Measurements from ENCODE around the gene GPR45. TPM values are rescaled to one million over a fixed set of nuclear protein-coding genes. Genes with fewer than 3 reads are reported as not detected.

GPR45 gene
- total RNA-seq, 1 donor from 2014 or later = not detected

GRCh38 chr2:105271393-105272045 is 30.0 kb downstream of the GPR45 start:
- H3K9ac ChIP-seq (ENCODE audit: low read depth in 1 of 3, low read length in 3 of 3) = no peak overlapping the region
- H3K9me3 ChIP-seq (ENCODE audit: control insufficient read depth in 3 of 3, low read length in 3 of 3) = no peaks in the 10 kb centered on the region
- H3K36me3 ChIP-seq (ENCODE audit: control insufficient read depth in 3 of 3, insufficient read depth in 3 of 3, low read length in 3 of 3) = peaks cover 65 to 89% (median 78%) of the 10 kb centered on the region in 3 donors
- no peak overlapping the region for H3K4me3 ChIP-seq (ENCODE audit: low read length in 3 of 3)
- H3K27ac ChIP-seq (ENCODE audit: low read depth, low read length) = no peak overlapping the region
- peaks cover 0 to 2% (median 0%) of the 10 kb centered on the region in 3 donors for H3K4me1 ChIP-seq (ENCODE audit: control insufficient read depth in 3 of 3, insufficient read depth in 3 of 3, low read length in 3 of 3)
- H3K27me3 ChIP-seq (ENCODE audit: control insufficient read depth in 3 of 3, insufficient read depth in 3 of 3, low read length in 3 of 3) = no peaks in the 10 kb centered on the region

DNA sequence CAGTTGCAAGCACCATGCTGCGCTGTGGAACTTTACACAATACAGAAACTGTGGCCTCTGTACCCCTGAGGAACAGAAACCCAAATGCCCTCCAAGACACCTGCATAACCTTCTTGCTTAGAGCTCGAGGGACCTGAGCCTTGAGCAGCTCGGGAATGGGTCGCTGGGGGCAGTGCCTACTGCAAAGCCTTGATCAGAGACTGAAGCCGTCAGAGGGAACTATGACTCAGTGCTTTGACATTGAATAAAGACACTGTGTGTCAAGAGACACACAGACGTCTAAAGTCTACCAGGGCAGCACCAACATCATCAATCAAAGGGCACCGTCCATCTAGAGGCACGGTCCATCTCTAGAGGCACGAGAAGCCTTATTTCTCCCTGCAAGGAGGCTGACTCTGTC is 30.6 kb downstream of the GPR45 start:
- Histone ChIP-seq H3K27me3 (ENCODE audit: control insufficient read depth in 3 of 3, insufficient read depth in 3 of 3, low read length in 3 of 3) (no peaks in the 10 kb centered on the region), H3K36me3 (ENCODE audit: control insufficient read depth in 3 of 3, insufficient read depth in 3 of 3, low read length in 3 of 3) (peaks cover 67 to 87% (median 77%) of the 10 kb centered on the region in 3 donors)

DNA sequence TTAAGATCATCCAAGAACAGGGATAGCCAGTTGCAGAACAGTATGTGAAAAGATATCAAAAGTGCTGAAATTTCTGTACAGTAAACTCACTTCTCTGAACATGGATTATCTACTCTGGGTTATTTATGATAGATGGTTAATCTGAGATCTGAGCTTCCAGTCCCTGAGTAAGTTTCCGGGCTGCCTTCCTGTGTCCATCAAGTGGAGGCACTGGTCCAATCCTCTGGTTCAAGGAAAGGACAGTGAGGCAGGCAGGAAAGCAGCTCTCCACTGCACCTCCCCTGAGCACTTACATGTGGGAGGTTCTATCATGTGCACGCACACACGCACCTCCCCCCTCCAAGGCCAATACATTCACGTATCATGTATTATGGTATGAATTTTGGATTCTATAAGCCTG is 32.5 kb downstream of the GPR45 start:
- Histone ChIP-seq H3K27ac (ENCODE audit: low read depth, low read length) (no peak overlapping the region), H3K9me3 (ENCODE audit: control insufficient read depth in 3 of 3, low read length in 3 of 3) (no peaks in the 10 kb centered on the region), H3K4me3 (ENCODE audit: low read length in 3 of 3) (no peak overlapping the region), H3K36me3 (ENCODE audit: control insufficient read depth in 3 of 3, insufficient read depth in 3 of 3, low read length in 3 of 3) (peaks cover 56 to 77% (median 70%) of the 10 kb centered on the region in 3 donors), H3K9ac (ENCODE audit: low read depth in 1 of 3, low read length in 3 of 3) (no peak overlapping the region), H3K27me3 (ENCODE audit: control insufficient read depth in 3 of 3, insufficient read depth in 3 of 3, low read length in 3 of 3) (no peaks in the 10 kb centered on the region), H3K4me1 (ENCODE audit: control insufficient read depth in 3 of 3, insufficient read depth in 3 of 3, low read length in 3 of 3) (peaks cover 0 to 2% (median 0%) of the 10 kb centered on the region in 3 donors)

More for the DNA sequence above, 30.6 kb downstream of the GPR45 start:
- H3K27ac ChIP-seq (ENCODE audit: low read depth, low read length) = no peak overlapping the region
- peaks cover 0 to 2% (median 0%) of the 10 kb centered on the region in 3 donors for H3K4me1 ChIP-seq (ENCODE audit: control insufficient read depth in 3 of 3, insufficient read depth in 3 of 3, low read length in 3 of 3)
- H3K9me3 ChIP-seq (ENCODE audit: control insufficient read depth in 3 of 3, low read length in 3 of 3) = no peaks in the 10 kb centered on the region
- H3K4me3 ChIP-seq (ENCODE audit: low read length in 3 of 3) = no peak overlapping the region
- H3K9ac ChIP-seq (ENCODE audit: low read depth in 1 of 3, low read length in 3 of 3) = no peak overlapping the region

- Histone ChIP-seq H3K27me3 (ENCODE audit: control insufficient read depth in 3 of 3, insufficient read depth in 3 of 3, low read length in 3 of 3) (no peaks in the 10 kb centered on the region), H3K9me3 (ENCODE audit: control insufficient read depth in 3 of 3, low read length in 3 of 3) (no peaks in the 10 kb centered on the region), H3K4me1 (ENCODE audit: control insufficient read depth in 3 of 3, insufficient read depth in 3 of 3, low read length in 3 of 3) (peaks cover 0 to 2% (median 0%) of the 10 kb centered on the region in 3 donors), H3K36me3 (ENCODE audit: control insufficient read depth in 3 of 3, insufficient read depth in 3 of 3, low read length in 3 of 3) (peaks cover 45 to 71% (median 66%) of the 10 kb centered on the region in 3 donors), H3K27ac (ENCODE audit: low read depth, low read length) (no peak overlapping the region), H3K4me3 (ENCODE audit: low read length in 3 of 3) (no peak overlapping the region), H3K9ac (ENCODE audit: low read depth in 1 of 3, low read length in 3 of 3) (no peak overlapping the region)
These were observed 37.1 kb downstream of the GPR45 start for GRCh38 chr2:105278654-105279053.

DNA sequence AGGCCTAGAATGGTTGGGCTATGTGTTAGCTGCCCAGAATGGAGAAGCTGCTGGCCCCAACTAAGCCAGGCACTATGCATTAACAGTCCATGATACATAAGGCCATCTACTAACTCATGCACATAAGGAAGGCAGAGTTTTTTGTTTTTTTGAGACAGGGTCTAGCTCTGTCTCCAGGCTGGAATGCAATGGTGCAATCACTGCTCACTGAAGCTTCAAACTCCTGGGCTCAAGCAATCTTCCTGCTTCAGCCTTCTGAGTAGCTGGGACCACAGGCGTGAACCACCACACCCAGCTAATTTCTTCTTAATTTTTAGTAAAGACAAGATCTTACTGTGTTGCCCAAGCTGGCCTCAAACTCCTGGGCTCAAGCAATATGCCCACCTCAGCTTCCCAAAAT is 37.6 kb downstream of the GPR45 start:
- no peaks in the 10 kb centered on the region for H3K27me3 ChIP-seq (ENCODE audit: control insufficient read depth in 3 of 3, insufficient read depth in 3 of 3, low read length in 3 of 3)
- H3K4me3 ChIP-seq (ENCODE audit: low read length in 3 of 3) = no peak overlapping the region
- no peaks in the 10 kb centered on the region for H3K9me3 ChIP-seq (ENCODE audit: control insufficient read depth in 3 of 3, low read length in 3 of 3)
- peaks cover 0 to 2% (median 0%) of the 10 kb centered on the region in 3 donors for H3K4me1 ChIP-seq (ENCODE audit: control insufficient read depth in 3 of 3, insufficient read depth in 3 of 3, low read length in 3 of 3)
- no peak overlapping the region for H3K27ac ChIP-seq (ENCODE audit: low read depth, low read length)
- no peak overlapping the region for H3K9ac ChIP-seq (ENCODE audit: low read depth in 1 of 3, low read length in 3 of 3)
- peaks cover 48 to 70% (median 67%) of the 10 kb centered on the region in 3 donors for H3K36me3 ChIP-seq (ENCODE audit: control insufficient read depth in 3 of 3, insufficient read depth in 3 of 3, low read length in 3 of 3)

DNA sequence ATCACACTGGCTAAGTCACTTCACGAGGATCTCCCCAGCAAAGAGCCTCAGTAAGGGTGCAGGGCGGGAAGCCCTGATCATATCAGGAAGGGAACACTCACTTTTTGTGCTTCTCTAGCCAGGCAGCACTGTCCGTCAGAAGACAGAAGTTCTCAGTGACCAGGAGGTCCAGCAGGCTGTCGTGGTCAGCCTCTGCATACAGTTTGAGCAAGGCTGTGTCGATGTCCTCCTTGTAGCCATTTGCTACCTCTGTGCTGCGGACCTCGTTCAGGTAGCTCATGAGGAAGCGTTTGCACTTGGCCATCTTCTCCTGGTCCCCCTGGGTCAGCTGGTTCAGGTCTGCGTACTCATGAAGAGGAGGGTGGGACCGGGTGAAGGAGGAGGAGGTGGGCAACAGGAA is 38.7 kb downstream of the GPR45 start:
- H3K4me3 ChIP-seq (ENCODE audit: low read length in 3 of 3) = no peak overlapping the region
- no peaks in the 10 kb centered on the region for H3K4me1 ChIP-seq (ENCODE audit: control insufficient read depth in 3 of 3, insufficient read depth in 3 of 3, low read length in 3 of 3)
- no peaks in the 10 kb centered on the region for H3K9me3 ChIP-seq (ENCODE audit: control insufficient read depth in 3 of 3, low read length in 3 of 3)
- peaks cover 44 to 68% (median 65%) of the 10 kb centered on the region in 3 donors for H3K36me3 ChIP-seq (ENCODE audit: control insufficient read depth in 3 of 3, insufficient read depth in 3 of 3, low read length in 3 of 3)
- H3K9ac ChIP-seq (ENCODE audit: low read depth in 1 of 3, low read length in 3 of 3) = no peak overlapping the region
- no peak overlapping the region for H3K27ac ChIP-seq (ENCODE audit: low read depth, low read length)
- H3K27me3 ChIP-seq (ENCODE audit: control insufficient read depth in 3 of 3, insufficient read depth in 3 of 3, low read length in 3 of 3) = no peaks in the 10 kb centered on the region

DNA sequence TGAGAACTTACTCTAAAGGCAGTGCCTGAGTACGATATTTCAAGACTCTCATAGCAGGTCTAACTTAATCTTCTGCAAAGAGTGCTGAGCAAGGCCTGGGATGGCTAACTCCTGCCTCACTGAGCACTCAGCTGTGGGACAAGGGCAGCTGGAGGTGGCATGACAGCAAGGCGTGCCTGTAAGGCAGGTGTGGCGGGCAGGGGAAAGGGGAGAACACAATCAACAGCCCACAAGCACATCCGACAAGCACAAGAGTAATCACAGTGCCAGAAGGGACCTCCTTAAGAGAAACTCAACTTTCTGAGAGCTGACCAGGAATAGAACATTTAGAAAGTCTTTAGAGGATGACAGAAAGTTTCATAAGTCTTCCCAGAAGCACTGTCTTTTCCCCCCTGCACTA is 42.0 kb downstream of the GPR45 start:
- Histone ChIP-seq H3K9ac (ENCODE audit: low read depth in 1 of 3, low read length in 3 of 3) (no peak overlapping the region), H3K27me3 (ENCODE audit: control insufficient read depth in 3 of 3, insufficient read depth in 3 of 3, low read length in 3 of 3) (no peaks in the 10 kb centered on the region), H3K4me1 (ENCODE audit: control insufficient read depth in 3 of 3, insufficient read depth in 3 of 3, low read length in 3 of 3) (no peaks in the 10 kb centered on the region), H3K36me3 (ENCODE audit: control insufficient read depth in 3 of 3, insufficient read depth in 3 of 3, low read length in 3 of 3) (peaks cover 32 to 58% (median 53%) of the 10 kb centered on the region in 3 donors), H3K9me3 (ENCODE audit: control insufficient read depth in 3 of 3, low read length in 3 of 3) (no peaks in the 10 kb centered on the region), H3K27ac (ENCODE audit: low read depth, low read length) (no peak overlapping the region), H3K4me3 (ENCODE audit: low read length in 3 of 3) (no peak overlapping the region)

GRCh38 chr2:105287692-105288091 is 46.1 kb downstream of the GPR45 start:
- Histone ChIP-seq H3K4me3 (ENCODE audit: low read length in 3 of 3) (no peak overlapping the region), H3K27me3 (ENCODE audit: control insufficient read depth in 3 of 3, insufficient read depth in 3 of 3, low read length in 3 of 3) (no peaks in the 10 kb centered on the region), H3K4me1 (ENCODE audit: control insufficient read depth in 3 of 3, insufficient read depth in 3 of 3, low read length in 3 of 3) (no peaks in the 10 kb centered on the region), H3K9ac (ENCODE audit: low read depth in 1 of 3, low read length in 3 of 3) (no peak overlapping the region), H3K9me3 (ENCODE audit: control insufficient read depth in 3 of 3, low read length in 3 of 3) (no peaks in the 10 kb centered on the region), H3K36me3 (ENCODE audit: control insufficient read depth in 3 of 3, insufficient read depth in 3 of 3, low read length in 3 of 3) (peaks cover 14 to 36% (median 34%) of the 10 kb centered on the region in 3 donors), H3K27ac (ENCODE audit: low read depth, low read length) (no peak overlapping the region)

DNA sequence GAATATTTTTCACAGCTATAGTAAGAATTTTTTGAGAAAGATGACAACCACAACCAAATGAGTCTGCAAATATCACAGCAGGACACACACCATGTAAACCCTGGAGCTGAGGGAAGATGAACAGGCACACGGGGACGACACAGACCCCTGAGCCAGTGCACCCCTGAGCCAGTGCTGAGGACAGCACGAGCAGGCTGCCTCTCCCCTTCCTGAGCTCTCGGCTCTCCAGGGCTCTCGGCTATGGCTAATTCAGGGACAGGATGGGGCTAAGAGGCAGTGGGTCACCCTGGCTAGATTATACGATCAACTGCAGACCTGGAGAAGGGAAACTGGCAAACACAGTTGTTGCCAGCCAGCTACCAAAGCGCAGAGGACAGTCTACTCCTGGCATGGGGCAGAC is 46.6 kb downstream of the GPR45 start:
- Histone ChIP-seq H3K27me3 (ENCODE audit: control insufficient read depth in 3 of 3, insufficient read depth in 3 of 3, low read length in 3 of 3) (no peaks in the 10 kb centered on the region), H3K9ac (ENCODE audit: low read depth in 1 of 3, low read length in 3 of 3) (no peak overlapping the region), H3K4me1 (ENCODE audit: control insufficient read depth in 3 of 3, insufficient read depth in 3 of 3, low read length in 3 of 3) (no peaks in the 10 kb centered on the region), H3K27ac (ENCODE audit: low read depth, low read length) (no peak overlapping the region), H3K36me3 (ENCODE audit: control insufficient read depth in 3 of 3, insufficient read depth in 3 of 3, low read length in 3 of 3) (peaks cover 14 to 33% (median 33%) of the 10 kb centered on the region in 3 donors), H3K4me3 (ENCODE audit: low read length in 3 of 3) (no peak overlapping the region), H3K9me3 (ENCODE audit: control insufficient read depth in 3 of 3, low read length in 3 of 3) (no peaks in the 10 kb centered on the region)

DNA sequence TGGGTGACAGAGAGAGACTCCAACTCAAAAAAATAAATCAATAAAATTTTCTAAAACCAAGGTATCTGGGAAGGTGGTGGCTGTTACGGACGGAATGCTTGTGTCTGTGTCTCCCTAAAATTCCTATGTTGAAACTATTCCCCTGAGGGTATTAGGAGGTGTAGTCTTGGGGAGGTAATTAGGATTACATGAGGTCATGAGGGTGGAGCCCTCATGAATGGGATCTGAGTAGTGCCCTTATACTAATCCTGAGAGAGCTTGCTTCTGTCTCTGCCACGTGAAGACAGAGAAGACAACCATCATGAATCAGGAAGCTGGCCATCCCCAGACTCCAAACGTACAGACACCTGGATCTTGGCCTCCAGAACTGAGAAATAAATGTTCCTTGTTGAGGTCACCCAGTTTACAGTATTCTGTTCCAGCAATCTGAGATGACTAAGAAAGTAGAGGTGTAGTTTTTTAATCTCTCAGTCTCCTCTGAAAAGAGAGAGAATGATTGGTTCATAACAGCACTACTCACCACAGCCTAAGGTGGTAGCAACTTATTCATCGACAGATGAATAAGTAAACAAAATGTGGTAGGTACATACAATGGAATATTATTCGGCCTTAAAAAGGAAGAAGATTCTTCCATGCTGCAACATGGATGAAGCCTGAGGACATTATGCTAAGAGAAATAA is 49.6 kb downstream of the GPR45 start:
- Histone ChIP-seq H3K36me3 (ENCODE audit: control insufficient read depth in 3 of 3, insufficient read depth in 3 of 3, low read length in 3 of 3) (peaks cover 3 to 28% (median 24%) of the 10 kb centered on the region in 3 donors), H3K27me3 (ENCODE audit: control insufficient read depth in 3 of 3, insufficient read depth in 3 of 3, low read length in 3 of 3) (no peaks in the 10 kb centered on the region)

More for the DNA sequence above, 49.6 kb downstream of the GPR45 start:
- Histone ChIP-seq H3K27ac (ENCODE audit: low read depth, low read length) (no peak overlapping the region), H3K4me3 (ENCODE audit: low read length in 3 of 3) (no peak overlapping the region), H3K9me3 (ENCODE audit: control insufficient read depth in 3 of 3, low read length in 3 of 3) (no peaks in the 10 kb centered on the region), H3K9ac (ENCODE audit: low read depth in 1 of 3, low read length in 3 of 3) (no peak overlapping the region), H3K4me1 (ENCODE audit: control insufficient read depth in 3 of 3, insufficient read depth in 3 of 3, low read length in 3 of 3) (no peaks in the 10 kb centered on the region)

Data from skeletal muscle tissue (tissue), 4 donors.